A549 (cell line): ENCODE measurements around the gene TCP11. TPM values are rescaled to one million over a fixed set of nuclear protein-coding genes. Genes with fewer than 3 reads are reported as not detected.
A peak's percentile ranks its signal among the peaks of the same experiment; 100 is the strongest.

ENCODE experiments used
- ATAC-seq, 2 experiments: fragments of 200-7000 bp in 1 of 2; fragments of >200 bp in 1 of 2; cut with Nextera tagmentation in 1 of 2; cut with Tn5 transposase in 1 of 2; 3 replicates each; pipeline versions ENCODE4 v1.8.0 to v1.9.1; 2018 to 2020; ENCODE audit warnings: mild to moderate bottlenecking in 1 of 2, moderate library complexity in 1 of 2
- CTCF ChIA-PET: fragments of 300-600 bp; sonication (Branson Sonifier 250); formaldehyde crosslinking; extraction: SDS; loops from one replicate; lab custom pipeline; 2021; ENCODE audit warnings: antibody characterized with exemption, inconsistent platforms; lab: Yijun Ruan, JAX
- POLR2A ChIA-PET: fragments of 350-600 bp; formaldehyde crosslinking; extraction: SDS; loops from one replicate; lab custom pipeline; 2021; ENCODE audit warnings: antibody characterized with exemption, inconsistent platforms; lab: Yijun Ruan, JAX
- DNase-seq, 2 experiments: peaks; one replicate each; pipeline versions ENCODE4 v3.0.0 to v3.0.0-alpha.2; 2011 to 2016; ENCODE audit warnings: low read depth in 1 of 2, low spot score in 1 of 2
- FAIRE-seq: peaks from 2 replicates; lab custom pipeline; 2011; peaks lifted over from hg19 to GRCh38; lab: Jason Lieb, UNC
- H3K27ac ChIP-seq, 2 experiments: fragments of >200 bp; sonication (Bioruptor Twin); formaldehyde crosslinking; 3 replicates each; pipeline ENCODE4 v1.5.1; 2016 to 2017
- H3K4me1 ChIP-seq: fragments of >200 bp; sonication (Bioruptor Twin); formaldehyde crosslinking; 3 replicates; pipeline ENCODE4 v1.6.1; 2016
- H3K4me2 ChIP-seq: fragments of >200 bp; sonication (Bioruptor Twin); formaldehyde crosslinking; 3 replicates; pipeline ENCODE4 v1.6.1; 2016
- H3K4me3 ChIP-seq: fragments of >200 bp; sonication (Bioruptor Twin); formaldehyde crosslinking; 3 replicates; pipeline ENCODE4 v1.5.1; 2016
- H3K9me3 ChIP-seq: fragments of >200 bp; sonication (Bioruptor Twin); formaldehyde crosslinking; 3 replicates; pipeline ENCODE4 v1.6.1; 2016
- CBX2 ChIP-seq: fragments of 200-600 bp; sonication (generic); IDR thresholded peaks from 2 replicates; pipeline ENCODE4 v1.6.1; 2016; ENCODE audit warnings: low read depth, mild to moderate bottlenecking, borderline replicate concordance
- CHD4 ChIP-seq: fragments of 200-600 bp; sonication (generic); IDR thresholded peaks from 2 replicates; pipeline ENCODE4 v1.6.1; 2016; ENCODE audit warnings: antibody characterized with exemption, mild to moderate bottlenecking, borderline replicate concordance
- EHMT2 ChIP-seq: fragments of 200-600 bp; sonication (generic); IDR thresholded peaks from 2 replicates; pipeline ENCODE4 v1.6.1; 2016; ENCODE audit warnings: antibody characterized with exemption, low read depth, mild to moderate bottlenecking, moderate library complexity
- FOSL2 ChIP-seq, 2 experiments: fragments of 450-650 bp in 1 of 2; fragments of >200 bp in 1 of 2; sonication (Bioruptor Twin) in 1 of 2; formaldehyde crosslinking; IDR thresholded peaks; 2 replicates each; pipeline versions ENCODE4 v1.5.0 to v1.6.1; 2016 to 2020; ENCODE audit warnings: mild to moderate bottlenecking in 1 of 2, moderate library complexity in 1 of 2
- HEYL ChIP-seq: fragments of 250-450 bp; sonication (Bioruptor Pico); IDR thresholded peaks from 2 replicates; pipeline ENCODE4 v1.8.0; 2021; ENCODE audit warnings: mild to moderate bottlenecking, moderate library complexity
- HOXA7 ChIP-seq: fragments of 250-450 bp; sonication (Bioruptor Pico); IDR thresholded peaks from 2 replicates; pipeline ENCODE4 v1.5.0; 2020; ENCODE audit warnings: mild to moderate bottlenecking, moderate library complexity
- JUNB ChIP-seq: fragments of >200 bp; sonication (Bioruptor Twin); formaldehyde crosslinking; IDR thresholded peaks from 2 replicates; pipeline ENCODE4 v1.6.1; 2016
- MAFK ChIP-seq: fragments of 450-650 bp; IDR thresholded peaks from 2 replicates; pipeline ENCODE4 v1.6.1; 2014; ENCODE audit not compliant: partially characterized antibody
- RAD21 ChIP-seq, 2 experiments: fragments of >200 bp in 1 of 2; sonication (Bioruptor Twin) in 1 of 2; formaldehyde crosslinking in 1 of 2; IDR thresholded peaks in 1 of 2; conservative IDR thresholded peaks in 1 of 2; 2 replicates in 1 of 2; 3 replicates in 1 of 2; pipeline ENCODE4 v1.6.1; 2012 to 2018; ENCODE audit warnings: inconsistent platforms in 1 of 2
- RARB ChIP-seq: fragments of 250-450 bp; sonication (Bioruptor Pico); IDR thresholded peaks from 2 replicates; pipeline ENCODE4 v1.8.0; 2021; ENCODE audit warnings: mild to moderate bottlenecking, moderate library complexity
- ZNF302 ChIP-seq: fragments of 250-450 bp; sonication (Bioruptor Pico); IDR thresholded peaks from 2 replicates; pipeline ENCODE4 v1.9.0; 2021; ENCODE audit warnings: inconsistent platforms, mild to moderate bottlenecking, moderate library complexity
- WGBS: methylation state at CpG from one replicate; pipeline ENCODE4 v1.1.6; 2017; ENCODE audit errors: missing lambda C conversion rate; 5-methylcytosine and 5-hydroxymethylcytosine counted together
- polyA plus RNA-seq, 4 experiments: library from polyadenylated mRNA; depleted of rRNA in 3 of 4; stranded (reverse); fragments of >200 nt; fragmentation: RNase III in 1 of 4; extraction: RNeasy Plus Mini Kit Qiagen cat#74134 plus additional on column Dnase treatment in 1 of 4; gene quantifications; 2 replicates in 3 of 4; 3 replicates in 1 of 4; pipeline ENCODE4 v1.2.3, GENCODE V29; 2011 to 2017
- TF ChIP-seq, protein P1 (sequence below): fragments of 450-650 bp; IDR thresholded peaks from 2 replicates; pipeline ENCODE4 v1.6.1; 2014; ENCODE audit warnings: antibody characterized with exemption
- TF ChIP-seq, protein P2 (sequence below): IDR thresholded peaks from 2 replicates; pipeline ENCODE4 v1.6.1; 2012
- TF ChIP-seq, protein P3 (sequence below): fragments of 150-350 bp; IDR thresholded peaks from 2 replicates; pipeline ENCODE4 v1.6.1; 2014; ENCODE audit warnings: low read depth, mild to moderate bottlenecking, low read length
- TF ChIP-seq, protein P4 (sequence below): fragments of 200-600 bp; sonication (generic); IDR thresholded peaks from 2 replicates; pipeline ENCODE4 v1.6.1; 2016; ENCODE audit warnings: antibody characterized with exemption, mild to moderate bottlenecking, moderate library complexity
- TF ChIP-seq, protein P5 (sequence below): IDR thresholded peaks from 2 replicates; pipeline ENCODE4 v1.6.1; 2012
- TF ChIP-seq, protein P6 (sequence below): fragments of >200 bp; sonication (Bioruptor Twin); formaldehyde crosslinking; IDR thresholded peaks from 3 replicates; pipeline ENCODE4 v1.5.1; 2016

Gene TCP11
- polyA plus RNA-seq, 2 of the 4 experiments (the other 2 are of a cell fraction) = 0.06 TPM; not detected in 1

DNA sequence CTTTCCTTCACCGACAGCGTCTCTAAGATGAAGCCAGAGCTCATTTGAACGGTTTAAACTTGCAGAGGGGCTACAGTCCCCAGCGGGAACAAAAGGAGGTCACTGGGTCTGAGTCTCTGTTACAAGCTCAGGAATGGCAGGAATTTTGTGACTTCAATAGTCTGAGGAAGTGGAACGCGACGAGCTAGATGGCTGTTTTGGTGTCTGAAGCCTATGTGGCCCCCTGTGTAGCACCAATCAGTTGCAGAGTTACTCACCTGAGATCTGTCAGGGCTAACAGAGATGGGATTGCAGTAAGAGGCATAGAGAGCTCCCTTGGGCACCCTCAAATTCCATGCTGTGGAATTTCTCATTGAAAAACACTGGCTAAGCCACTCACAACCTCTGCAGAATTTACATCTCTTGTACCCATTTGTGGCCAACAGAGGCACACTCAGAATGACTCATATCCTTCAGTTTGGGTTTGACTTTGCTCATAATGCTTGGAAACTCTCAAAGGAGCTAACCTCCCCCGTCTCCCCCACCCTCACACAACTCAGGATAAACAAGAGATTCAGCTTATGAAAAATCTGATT lies 7.1 kb upstream of the TCP11 start:
- H3K27ac ChIP-seq = peak overlapping the region in 1 of 2 experiments; percentile 38; a peak in 1 of 6 replicates
- H3K9me3 ChIP-seq = no peaks in the 10 kb centered on the region
- WGBS = 59% methylated on average over 8 of the region's 8 CpGs
- H3K4me2 ChIP-seq = no peak overlapping the region
- FAIRE-seq = no peak
- peaks cover 17% of the 10 kb centered on the region; the same call in 2 of the 3 replicates for H3K4me1 ChIP-seq
- no peak overlapping the region for H3K4me3 ChIP-seq
- no peak for ATAC-seq
- TF ChIP-seq, protein P1, sequence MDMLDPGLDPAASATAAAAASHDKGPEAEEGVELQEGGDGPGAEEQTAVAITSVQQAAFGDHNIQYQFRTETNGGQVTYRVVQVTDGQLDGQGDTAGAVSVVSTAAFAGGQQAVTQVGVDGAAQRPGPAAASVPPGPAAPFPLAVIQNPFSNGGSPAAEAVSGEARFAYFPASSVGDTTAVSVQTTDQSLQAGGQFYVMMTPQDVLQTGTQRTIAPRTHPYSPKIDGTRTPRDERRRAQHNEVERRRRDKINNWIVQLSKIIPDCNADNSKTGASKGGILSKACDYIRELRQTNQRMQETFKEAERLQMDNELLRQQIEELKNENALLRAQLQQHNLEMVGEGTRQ = no peak
- TF ChIP-seq FOSL2 (IDR thresholded peaks at IDR 0.05) (no peak), FOSL2 (CRISPR knock-in tag; IDR thresholded peaks at IDR 0.05) (peak; percentile 33; the same call in 1 of the 2 replicates)
- no peak for DNase-seq
- ChIA-PET CTCF (interaction anchor here (0.6 to 9.7 kb wide), 7 partner anchors 9 to 91 kb away, joined by 3 to 206 read pairs (median 14); no protein-coding TSS in a partner anchor), POLR2A (no interaction called here)

DNA sequence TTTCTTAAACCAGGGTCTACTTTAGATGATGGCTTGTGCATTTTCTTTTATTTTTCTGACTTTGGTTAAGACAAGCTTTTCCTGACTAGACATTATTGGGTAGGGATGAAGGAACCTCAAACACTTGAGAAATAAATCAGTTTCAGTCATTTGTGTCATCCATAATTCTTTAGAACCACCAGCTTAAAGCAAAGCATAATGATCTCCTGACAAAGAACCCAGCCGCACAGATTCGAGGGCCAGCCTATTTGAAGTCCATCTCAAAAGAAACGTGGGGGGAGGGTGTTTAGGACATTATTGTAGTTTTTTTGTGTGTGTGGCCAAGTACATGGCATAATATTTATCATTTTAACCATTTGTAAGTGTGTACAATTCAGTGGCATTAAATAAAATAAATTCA lies 6.3 kb upstream of the TCP11 start:
- Histone ChIP-seq H3K4me1 (peaks cover 20% of the 10 kb centered on the region), H3K9me3 (no peaks in the 10 kb centered on the region), H3K4me3 (no peak overlapping the region), H3K27ac (no peak overlapping the region), H3K4me2 (no peak overlapping the region)
- WGBS = 83% methylated on average over 3 of the region's 3 CpGs
- no peak for FAIRE-seq
- ChIA-PET POLR2A (no interaction called here), CTCF (interaction anchor here (0.6 to 9.7 kb wide), 16 partner anchors 9 to 91 kb away, joined by 3 to 206 read pairs (median 6); partner anchors contain the start of gene SCUBE3)
- ATAC-seq = no peak
- DNase-seq = no peak
- no peak for TF ChIP-seq HEYL (CRISPR knock-in tag)
- TF ChIP-seq, protein P2, sequence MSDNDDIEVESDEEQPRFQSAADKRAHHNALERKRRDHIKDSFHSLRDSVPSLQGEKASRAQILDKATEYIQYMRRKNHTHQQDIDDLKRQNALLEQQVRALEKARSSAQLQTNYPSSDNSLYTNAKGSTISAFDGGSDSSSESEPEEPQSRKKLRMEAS = no peak
- no peak for TF ChIP-seq HOXA7 (CRISPR knock-in tag)
- no peak for TF ChIP-seq ZNF302
- TF ChIP-seq RARB = no peak
- TF ChIP-seq EHMT2 = no peak
- no peak for TF ChIP-seq JUNB
- TF ChIP-seq RAD21 (conservative IDR thresholded peaks at IDR 0.05 in 1 of 2, IDR thresholded peaks at IDR 0.05 in 1 of 2) = no peak
- no peak for TF ChIP-seq MAFK
- TF ChIP-seq, protein P3, sequence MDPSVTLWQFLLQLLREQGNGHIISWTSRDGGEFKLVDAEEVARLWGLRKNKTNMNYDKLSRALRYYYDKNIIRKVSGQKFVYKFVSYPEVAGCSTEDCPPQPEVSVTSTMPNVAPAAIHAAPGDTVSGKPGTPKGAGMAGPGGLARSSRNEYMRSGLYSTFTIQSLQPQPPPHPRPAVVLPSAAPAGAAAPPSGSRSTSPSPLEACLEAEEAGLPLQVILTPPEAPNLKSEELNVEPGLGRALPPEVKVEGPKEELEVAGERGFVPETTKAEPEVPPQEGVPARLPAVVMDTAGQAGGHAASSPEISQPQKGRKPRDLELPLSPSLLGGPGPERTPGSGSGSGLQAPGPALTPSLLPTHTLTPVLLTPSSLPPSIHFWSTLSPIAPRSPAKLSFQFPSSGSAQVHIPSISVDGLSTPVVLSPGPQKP = no peak
- TF ChIP-seq, protein P4, sequence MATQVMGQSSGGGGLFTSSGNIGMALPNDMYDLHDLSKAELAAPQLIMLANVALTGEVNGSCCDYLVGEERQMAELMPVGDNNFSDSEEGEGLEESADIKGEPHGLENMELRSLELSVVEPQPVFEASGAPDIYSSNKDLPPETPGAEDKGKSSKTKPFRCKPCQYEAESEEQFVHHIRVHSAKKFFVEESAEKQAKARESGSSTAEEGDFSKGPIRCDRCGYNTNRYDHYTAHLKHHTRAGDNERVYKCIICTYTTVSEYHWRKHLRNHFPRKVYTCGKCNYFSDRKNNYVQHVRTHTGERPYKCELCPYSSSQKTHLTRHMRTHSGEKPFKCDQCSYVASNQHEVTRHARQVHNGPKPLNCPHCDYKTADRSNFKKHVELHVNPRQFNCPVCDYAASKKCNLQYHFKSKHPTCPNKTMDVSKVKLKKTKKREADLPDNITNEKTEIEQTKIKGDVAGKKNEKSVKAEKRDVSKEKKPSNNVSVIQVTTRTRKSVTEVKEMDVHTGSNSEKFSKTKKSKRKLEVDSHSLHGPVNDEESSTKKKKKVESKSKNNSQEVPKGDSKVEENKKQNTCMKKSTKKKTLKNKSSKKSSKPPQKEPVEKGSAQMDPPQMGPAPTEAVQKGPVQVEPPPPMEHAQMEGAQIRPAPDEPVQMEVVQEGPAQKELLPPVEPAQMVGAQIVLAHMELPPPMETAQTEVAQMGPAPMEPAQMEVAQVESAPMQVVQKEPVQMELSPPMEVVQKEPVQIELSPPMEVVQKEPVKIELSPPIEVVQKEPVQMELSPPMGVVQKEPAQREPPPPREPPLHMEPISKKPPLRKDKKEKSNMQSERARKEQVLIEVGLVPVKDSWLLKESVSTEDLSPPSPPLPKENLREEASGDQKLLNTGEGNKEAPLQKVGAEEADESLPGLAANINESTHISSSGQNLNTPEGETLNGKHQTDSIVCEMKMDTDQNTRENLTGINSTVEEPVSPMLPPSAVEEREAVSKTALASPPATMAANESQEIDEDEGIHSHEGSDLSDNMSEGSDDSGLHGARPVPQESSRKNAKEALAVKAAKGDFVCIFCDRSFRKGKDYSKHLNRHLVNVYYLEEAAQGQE = no peak
- TF ChIP-seq, protein P5, sequence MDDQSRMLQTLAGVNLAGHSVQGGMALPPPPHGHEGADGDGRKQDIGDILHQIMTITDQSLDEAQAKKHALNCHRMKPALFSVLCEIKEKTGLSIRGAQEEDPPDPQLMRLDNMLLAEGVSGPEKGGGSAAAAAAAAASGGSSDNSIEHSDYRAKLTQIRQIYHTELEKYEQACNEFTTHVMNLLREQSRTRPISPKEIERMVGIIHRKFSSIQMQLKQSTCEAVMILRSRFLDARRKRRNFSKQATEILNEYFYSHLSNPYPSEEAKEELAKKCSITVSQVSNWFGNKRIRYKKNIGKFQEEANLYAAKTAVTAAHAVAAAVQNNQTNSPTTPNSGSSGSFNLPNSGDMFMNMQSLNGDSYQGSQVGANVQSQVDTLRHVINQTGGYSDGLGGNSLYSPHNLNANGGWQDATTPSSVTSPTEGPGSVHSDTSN = no peak
- no peak for TF ChIP-seq CHD4
- TF ChIP-seq CBX2 = no peak
- TF ChIP-seq, protein P6, sequence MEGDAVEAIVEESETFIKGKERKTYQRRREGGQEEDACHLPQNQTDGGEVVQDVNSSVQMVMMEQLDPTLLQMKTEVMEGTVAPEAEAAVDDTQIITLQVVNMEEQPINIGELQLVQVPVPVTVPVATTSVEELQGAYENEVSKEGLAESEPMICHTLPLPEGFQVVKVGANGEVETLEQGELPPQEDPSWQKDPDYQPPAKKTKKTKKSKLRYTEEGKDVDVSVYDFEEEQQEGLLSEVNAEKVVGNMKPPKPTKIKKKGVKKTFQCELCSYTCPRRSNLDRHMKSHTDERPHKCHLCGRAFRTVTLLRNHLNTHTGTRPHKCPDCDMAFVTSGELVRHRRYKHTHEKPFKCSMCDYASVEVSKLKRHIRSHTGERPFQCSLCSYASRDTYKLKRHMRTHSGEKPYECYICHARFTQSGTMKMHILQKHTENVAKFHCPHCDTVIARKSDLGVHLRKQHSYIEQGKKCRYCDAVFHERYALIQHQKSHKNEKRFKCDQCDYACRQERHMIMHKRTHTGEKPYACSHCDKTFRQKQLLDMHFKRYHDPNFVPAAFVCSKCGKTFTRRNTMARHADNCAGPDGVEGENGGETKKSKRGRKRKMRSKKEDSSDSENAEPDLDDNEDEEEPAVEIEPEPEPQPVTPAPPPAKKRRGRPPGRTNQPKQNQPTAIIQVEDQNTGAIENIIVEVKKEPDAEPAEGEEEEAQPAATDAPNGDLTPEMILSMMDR = no peak
